ENCODE results near the gene PIGB. TPM values are rescaled to one million over a fixed set of nuclear protein-coding genes. Genes with fewer than 3 reads are reported as not detected.

Gene PIGB
- total RNA-seq, 1 donor from 2014 or later, result 8.6 TPM

DNA sequence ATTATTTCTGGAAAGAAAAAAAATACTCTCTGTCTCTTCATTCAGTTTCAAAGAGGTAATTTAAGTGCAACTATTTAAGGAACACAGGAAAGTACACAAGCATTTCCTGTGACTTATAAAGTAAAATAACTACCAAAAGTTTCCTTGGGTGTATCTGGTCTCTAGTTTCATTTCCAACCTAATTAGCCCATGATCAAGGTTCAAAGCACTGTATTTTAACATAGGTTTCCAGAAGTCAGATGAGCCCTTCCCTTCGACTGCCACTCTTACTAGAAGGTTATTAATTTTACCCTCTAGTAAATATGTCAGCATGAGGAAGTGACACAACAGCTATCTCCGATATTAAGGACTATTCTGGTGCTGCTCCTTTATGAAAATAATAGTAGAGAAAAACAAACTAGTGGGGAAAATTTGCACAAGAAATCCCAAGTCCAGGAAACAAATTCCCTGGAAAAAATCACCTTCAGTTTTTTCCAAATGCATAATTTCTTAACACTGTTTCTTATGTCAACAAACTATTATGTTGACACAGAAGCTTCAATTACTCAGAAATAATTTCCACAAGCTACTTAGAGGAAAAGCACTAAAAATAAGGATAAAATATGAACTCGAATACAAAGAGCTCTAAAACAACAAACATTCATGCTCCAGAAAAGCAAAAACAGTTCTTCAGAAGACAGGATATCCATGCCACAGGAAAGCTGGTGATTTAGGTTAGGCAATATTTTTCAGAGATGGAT is 53.8 kb downstream of the PIGB start:
- TF ChIP-seq CTCF (IDR thresholded peaks at IDR 0.05), result no peak
- H3K36me3 ChIP-seq, result peaks cover 88% of the 10 kb centered on the region
- H3K9me3 ChIP-seq, result no peaks in the 10 kb centered on the region
- intact Hi-C loops (cut with DNase I), result no loop called here
- H3K27ac ChIP-seq, result peak overlapping the region; percentile 18
- H3K4me3 ChIP-seq, result no peak overlapping the region
- DNase-seq (no peak), ATAC-seq (no peak)
- no peaks in the 10 kb centered on the region for H3K27me3 ChIP-seq
- H3K4me1 ChIP-seq, result no peaks in the 10 kb centered on the region

- H3K27ac ChIP-seq, result no peak overlapping the region
- no peaks in the 10 kb centered on the region for H3K4me1 ChIP-seq
- H3K9me3 ChIP-seq, result no peaks in the 10 kb centered on the region
- ATAC-seq (no peak), DNase-seq (no peak)
- intact Hi-C loops (cut with DNase I), result no loop called here
- no peak for TF ChIP-seq CTCF (IDR thresholded peaks at IDR 0.05)
- no peak overlapping the region for H3K4me3 ChIP-seq
- peaks cover 68% of the 10 kb centered on the region for H3K36me3 ChIP-seq
- no peaks in the 10 kb centered on the region for H3K27me3 ChIP-seq
Measured at GRCh38 chr15:55379095-55379494, 60.1 kb downstream of the PIGB start.

GRCh38 chr15:55381595-55381994 is 62.6 kb downstream of the PIGB start:
- no peak for TF ChIP-seq CTCF (IDR thresholded peaks at IDR 0.05)
- intact Hi-C loops (cut with DNase I), result no loop called here
- no peaks in the 10 kb centered on the region for H3K27me3 ChIP-seq

GRCh38 chr15:55383687-55384086 is 64.7 kb downstream of the PIGB start:
- intact Hi-C loops (cut with DNase I), result no loop called here
- ATAC-seq (no peak), DNase-seq (no peak)
- TF ChIP-seq CTCF (IDR thresholded peaks at IDR 0.05), result no peak
- no peaks in the 10 kb centered on the region for H3K27me3 ChIP-seq
- H3K36me3 ChIP-seq, result peaks cover 58% of the 10 kb centered on the region
- H3K9me3 ChIP-seq, result no peaks in the 10 kb centered on the region
- H3K27ac ChIP-seq, result no peak overlapping the region
- H3K4me1 ChIP-seq, result no peaks in the 10 kb centered on the region
- no peak overlapping the region for H3K4me3 ChIP-seq

More at GRCh38 chr15:55381595-55381994, 62.6 kb downstream of the PIGB start:
- Histone ChIP-seq H3K27ac (no peak overlapping the region), H3K36me3 (peaks cover 62% of the 10 kb centered on the region), H3K9me3 (no peaks in the 10 kb centered on the region), H3K4me1 (no peaks in the 10 kb centered on the region), H3K4me3 (no peak overlapping the region)
- DNase-seq (no peak), ATAC-seq (no peak)

DNA sequence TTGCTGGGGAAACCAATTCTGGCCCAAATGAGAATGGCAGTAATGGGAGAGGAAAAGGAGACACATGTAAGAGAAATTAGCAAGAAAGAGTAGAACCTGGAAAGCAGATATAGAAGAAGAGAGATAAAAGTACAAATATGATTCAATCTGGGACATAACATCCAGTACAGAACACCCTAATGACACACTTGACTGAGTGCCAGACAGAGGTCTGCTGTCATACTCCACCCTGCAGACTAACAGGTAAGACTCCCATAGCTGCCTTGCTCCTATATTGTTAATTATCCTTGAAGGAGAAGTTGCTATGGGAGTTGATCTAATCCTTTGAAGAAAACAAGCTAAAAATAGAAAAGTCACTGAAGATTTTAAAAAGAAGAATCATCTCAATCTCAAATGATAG is 68.0 kb downstream of the PIGB start:
- H3K9me3 ChIP-seq, result no peaks in the 10 kb centered on the region
- no peak for DNase-seq
- no peaks in the 10 kb centered on the region for H3K4me1 ChIP-seq
- peaks cover 43% of the 10 kb centered on the region for H3K36me3 ChIP-seq
- H3K27me3 ChIP-seq, result no peaks in the 10 kb centered on the region
- intact Hi-C loops (cut with DNase I), result no loop called here
- no peak overlapping the region for H3K4me3 ChIP-seq
- no peak for ATAC-seq
- no peak overlapping the region for H3K27ac ChIP-seq
- no peak for TF ChIP-seq CTCF (IDR thresholded peaks at IDR 0.05)

DNA sequence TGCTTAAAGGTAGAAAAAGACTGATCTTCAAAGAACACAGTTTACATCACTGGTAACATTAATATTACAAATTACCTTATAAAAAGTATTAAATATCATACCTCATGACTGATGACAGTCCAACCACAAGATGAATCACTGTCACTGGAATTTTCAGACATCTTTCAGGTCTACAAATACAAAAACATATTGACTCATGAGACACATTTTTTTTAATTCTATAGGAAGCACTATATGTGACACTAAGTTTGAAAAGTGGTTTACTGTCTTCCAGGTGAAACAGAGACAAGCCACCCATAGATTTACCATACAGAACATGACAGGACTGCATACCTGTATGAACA is 70.2 kb downstream of the PIGB start:
- Histone ChIP-seq H3K36me3 (peaks cover 31% of the 10 kb centered on the region), H3K4me3 (no peak overlapping the region), H3K4me1 (peaks cover 4% of the 10 kb centered on the region), H3K27ac (no peak overlapping the region), H3K27me3 (no peaks in the 10 kb centered on the region), H3K9me3 (no peaks in the 10 kb centered on the region)
- intact Hi-C loops (cut with DNase I), result no loop called here
- no peak for TF ChIP-seq CTCF (IDR thresholded peaks at IDR 0.05)
- DNase-seq, result no peak
- ATAC-seq, result no peak
